ENCODE results near the gene PRKCA.

PRKCA gene

GRCh38 chr17:66812571-66812970 lies 510.2 kb downstream of the PRKCA start:
- Histone ChIP-seq H3K4me3 (ENCODE audit: severe bottlenecking) (no peak overlapping the region), H3K4me1 (ENCODE audit: insufficient read depth, poor library complexity, severe bottlenecking) (no peaks in the 10 kb centered on the region), H3K36me3 (ENCODE audit: low read depth) (no peaks in the 10 kb centered on the region), H3K27me3 (ENCODE audit: insufficient read depth, poor library complexity, severe bottlenecking) (peaks cover 22% of the 10 kb centered on the region), H3K27ac (ENCODE audit: poor library complexity, severe bottlenecking) (no peak overlapping the region), H3K9me3 (ENCODE audit: severe bottlenecking) (no peaks in the 10 kb centered on the region)
- no peak for DNase-seq (ENCODE audit: low spot score)
- no peak for ATAC-seq (ENCODE audit: low read depth)
- TF ChIP-seq CTCF (IDR thresholded peaks at IDR 0.05; ENCODE audit: poor library complexity, severe bottlenecking), result no peak

- TF ChIP-seq CTCF (IDR thresholded peaks at IDR 0.05; ENCODE audit: poor library complexity, severe bottlenecking), result no peak
- no peaks in the 10 kb centered on the region for H3K4me1 ChIP-seq (ENCODE audit: insufficient read depth, poor library complexity, severe bottlenecking)
- no peaks in the 10 kb centered on the region for H3K36me3 ChIP-seq (ENCODE audit: low read depth)
- ATAC-seq (ENCODE audit: low read depth), result no peak
- DNase-seq (ENCODE audit: low spot score), result no peak
- no peaks in the 10 kb centered on the region for H3K9me3 ChIP-seq (ENCODE audit: severe bottlenecking)
- no peak overlapping the region for H3K4me3 ChIP-seq (ENCODE audit: severe bottlenecking)
- no peak overlapping the region for H3K27ac ChIP-seq (ENCODE audit: poor library complexity, severe bottlenecking)
- H3K27me3 ChIP-seq (ENCODE audit: insufficient read depth, poor library complexity, severe bottlenecking), result peaks cover 22% of the 10 kb centered on the region
These were observed 510.9 kb downstream of the PRKCA start for GRCh38 chr17:66813296-66813695.

- DNase-seq (ENCODE audit: low spot score), result peak; percentile 14
- no peak for TF ChIP-seq CTCF (IDR thresholded peaks at IDR 0.05; ENCODE audit: poor library complexity, severe bottlenecking)
These were observed 511.6 kb downstream of the PRKCA start for GRCh38 chr17:66814026-66814425.

GRCh38 chr17:66814570-66814969 lies 512.2 kb downstream of the PRKCA start:
- Histone ChIP-seq H3K36me3 (ENCODE audit: low read depth) (no peaks in the 10 kb centered on the region), H3K4me3 (ENCODE audit: severe bottlenecking) (no peak overlapping the region), H3K4me1 (ENCODE audit: insufficient read depth, poor library complexity, severe bottlenecking) (no peaks in the 10 kb centered on the region), H3K27me3 (ENCODE audit: insufficient read depth, poor library complexity, severe bottlenecking) (peaks cover 17% of the 10 kb centered on the region), H3K27ac (ENCODE audit: poor library complexity, severe bottlenecking) (no peak overlapping the region), H3K9me3 (ENCODE audit: severe bottlenecking) (no peaks in the 10 kb centered on the region)
- DNase-seq (ENCODE audit: low spot score) (peak; percentile 12), ATAC-seq (ENCODE audit: low read depth) (no peak)
- TF ChIP-seq CTCF (IDR thresholded peaks at IDR 0.05; ENCODE audit: poor library complexity, severe bottlenecking), result no peak

More at GRCh38 chr17:66814026-66814425, 511.6 kb downstream of the PRKCA start:
- H3K9me3 ChIP-seq (ENCODE audit: severe bottlenecking), result no peaks in the 10 kb centered on the region
- H3K4me1 ChIP-seq (ENCODE audit: insufficient read depth, poor library complexity, severe bottlenecking), result no peaks in the 10 kb centered on the region
- no peak overlapping the region for H3K4me3 ChIP-seq (ENCODE audit: severe bottlenecking)
- H3K27ac ChIP-seq (ENCODE audit: poor library complexity, severe bottlenecking), result no peak overlapping the region
- H3K36me3 ChIP-seq (ENCODE audit: low read depth), result no peaks in the 10 kb centered on the region
- peaks cover 22% of the 10 kb centered on the region for H3K27me3 ChIP-seq (ENCODE audit: insufficient read depth, poor library complexity, severe bottlenecking)
- no peak for ATAC-seq (ENCODE audit: low read depth)

GRCh38 chr17:66817750-66818149 lies 515.3 kb downstream of the PRKCA start:
- no peaks in the 10 kb centered on the region for H3K4me1 ChIP-seq (ENCODE audit: insufficient read depth, poor library complexity, severe bottlenecking)
- DNase-seq (ENCODE audit: low spot score), result no peak
- H3K36me3 ChIP-seq (ENCODE audit: low read depth), result no peaks in the 10 kb centered on the region
- peaks cover 13% of the 10 kb centered on the region for H3K27me3 ChIP-seq (ENCODE audit: insufficient read depth, poor library complexity, severe bottlenecking)
- H3K27ac ChIP-seq (ENCODE audit: poor library complexity, severe bottlenecking), result no peak overlapping the region
- TF ChIP-seq CTCF (IDR thresholded peaks at IDR 0.05; ENCODE audit: poor library complexity, severe bottlenecking), result no peak
- no peak overlapping the region for H3K4me3 ChIP-seq (ENCODE audit: severe bottlenecking)
- no peak for ATAC-seq (ENCODE audit: low read depth)
- no peaks in the 10 kb centered on the region for H3K9me3 ChIP-seq (ENCODE audit: severe bottlenecking)

Data from RWPE2 (cell line).